A673 (cell line): ENCODE data around the gene TRAF6.

Experiments used
- CTCF ChIP-seq: fragments of 300-800, 200-600 bp; sonication (generic); conservative IDR thresholded peaks from 2 replicates; pipeline ENCODE4 v1.5.1; 2017; ENCODE audit warnings: low read depth, mild to moderate bottlenecking, antibody characterized with exemption, low read length, moderate library complexity, mixed read lengths
- EZH2 ChIP-seq: fragments of 200-600 bp; sonication (generic); IDR thresholded peaks from 2 replicates; pipeline ENCODE4 v1.6.1; 2017; ENCODE audit warnings: borderline replicate concordance, low read depth, mild to moderate bottlenecking, mixed read lengths, antibody characterized with exemption, low read length; ENCODE audit not compliant: poor library complexity, severe bottlenecking

DNA sequence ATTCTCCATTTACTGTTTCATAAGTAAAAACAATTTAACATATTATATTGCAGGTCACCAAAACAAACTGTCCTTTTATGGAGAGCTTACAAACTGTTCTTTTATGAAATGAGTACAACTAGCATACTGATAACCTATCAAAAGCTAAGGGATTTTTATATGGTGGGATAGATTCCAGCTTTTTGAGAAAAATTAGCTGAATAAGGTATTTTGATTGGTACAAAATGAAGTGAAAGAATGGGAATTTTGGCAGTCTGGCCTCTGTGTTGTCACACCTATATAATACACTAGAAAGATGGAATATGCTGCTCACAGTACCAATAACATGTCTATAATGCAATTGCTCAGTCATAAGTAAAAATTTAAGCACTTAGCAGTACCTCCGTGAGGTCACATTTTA, 11.4 kb downstream of the TRAF6 start:
- TF ChIP-seq CTCF (no peak), EZH2 (no peak)
